GM19468 (cell line): ENCODE data around the gene ITIH5.

Experiments used
- ATAC-seq: cut with Tn5 transposase; IDR thresholded peaks from one replicate; pipeline ENCODE4 v1.9.1; 2021; ENCODE audit warnings: mild to moderate bottlenecking, moderate library complexity, moderate number of reproducible peaks; ENCODE audit not compliant: unreplicated experiment; ENCODE audit errors: extremely low read depth

ITIH5 gene

GRCh38 chr10:7590271-7590670, 76.5 kb downstream of the ITIH5 start:
- no peak for ATAC-seq

- ATAC-seq: no peak
Measured at GRCh38 chr10:7589748-7590147, 77.0 kb downstream of the ITIH5 start.

- no peak for ATAC-seq
Measured at GRCh38 chr10:7587865-7588188, 78.9 kb downstream of the ITIH5 start.

- ATAC-seq: no peak
Measured at GRCh38 chr10:7587168-7587864, 79.5 kb downstream of the ITIH5 start.

- no peak for ATAC-seq
Measured at GRCh38 chr10:7585228-7585627, 81.5 kb downstream of the ITIH5 start.

GRCh38 chr10:7583626-7584025, 83.1 kb downstream of the ITIH5 start:
- no peak for ATAC-seq

GRCh38 chr10:7580520-7580919, 86.2 kb downstream of the ITIH5 start:
- ATAC-seq: no peak

- no peak for ATAC-seq
Measured at GRCh38 chr10:7579681-7580080, 87.1 kb downstream of the ITIH5 start.

GRCh38 chr10:7577579-7577978, 89.2 kb downstream of the ITIH5 start:
- ATAC-seq: no peak

GRCh38 chr10:7577176-7577575, 89.6 kb downstream of the ITIH5 start:
- no peak for ATAC-seq

GRCh38 chr10:7576340-7576739, 90.4 kb downstream of the ITIH5 start:
- ATAC-seq: no peak

- ATAC-seq: no peak
Measured at GRCh38 chr10:7572391-7572790, 94.4 kb downstream of the ITIH5 start.

GRCh38 chr10:7571981-7572380, 94.8 kb downstream of the ITIH5 start:
- ATAC-seq: no peak

GRCh38 chr10:7567911-7568620, 98.7 kb downstream of the ITIH5 start:
- no peak for ATAC-seq

- ATAC-seq: no peak
Measured at GRCh38 chr10:7566891-7567290, 99.9 kb downstream of the ITIH5 start.

GRCh38 chr10:7565871-7566270, 100.9 kb downstream of the ITIH5 start:
- ATAC-seq: no peak

- no peak for ATAC-seq
Measured at GRCh38 chr10:7563770-7564169, 103.0 kb downstream of the ITIH5 start.

GRCh38 chr10:7563368-7563767, 103.4 kb downstream of the ITIH5 start:
- no peak for ATAC-seq

GRCh38 chr10:7561985-7562384, 104.8 kb downstream of the ITIH5 start:
- no peak for ATAC-seq

- no peak for ATAC-seq
Measured at GRCh38 chr10:7561216-7561893, 105.4 kb downstream of the ITIH5 start.

- no peak for ATAC-seq
Measured at GRCh38 chr10:7560519-7560918, 106.2 kb downstream of the ITIH5 start.
